Myocyte (in vitro differentiated cells): ENCODE results near the gene NKIRAS2. TPM values are rescaled to one million over a fixed set of nuclear protein-coding genes. Genes with fewer than 3 reads are reported as not detected.
A peak's percentile ranks its signal among the peaks of the same experiment; 100 is the strongest.

Source experiments
- DNase-seq: peaks from one replicate; pipeline ENCODE4 v3.0.0-alpha.2; 2012; ENCODE audit warnings: low read depth
- total RNA-seq: library from RNA; depleted of rRNA; stranded (reverse); fragments of >200 nt; gene quantifications from 2 replicates; pipeline ENCODE4 v1.2.3, GENCODE V29; 2014

Gene NKIRAS2
- total RNA-seq, 1 donor from 2014 or later: 72.2 TPM

GRCh38 chr17:42053731-42054500 lies 34.0 kb downstream of the NKIRAS2 start:
- no peak for DNase-seq

- no peak for DNase-seq
Observed at GRCh38 chr17:42055027-42055426, 35.1 kb downstream of the NKIRAS2 start.

GRCh38 chr17:42055496-42055895 lies 35.6 kb downstream of the NKIRAS2 start:
- no peak for DNase-seq

- no peak for DNase-seq
Observed at GRCh38 chr17:42056635-42057034, 36.7 kb downstream of the NKIRAS2 start.

- DNase-seq: no peak
Observed at GRCh38 chr17:42058063-42058462, 38.2 kb downstream of the NKIRAS2 start.

GRCh38 chr17:42059815-42060214 lies 39.9 kb downstream of the NKIRAS2 start:
- no peak for DNase-seq

- DNase-seq: no peak
Observed at GRCh38 chr17:42060231-42060630, 40.3 kb downstream of the NKIRAS2 start.

GRCh38 chr17:42061646-42062487 lies 42.0 kb downstream of the NKIRAS2 start:
- DNase-seq: no peak

- DNase-seq: no peak
Observed at GRCh38 chr17:42062681-42063080, 42.8 kb downstream of the NKIRAS2 start.

- no peak for DNase-seq
Observed at GRCh38 chr17:42065201-42065600, 45.3 kb downstream of the NKIRAS2 start.

GRCh38 chr17:42067371-42068091 lies 47.6 kb downstream of the NKIRAS2 start:
- DNase-seq: peak; percentile 66

- no peak for DNase-seq
Observed at GRCh38 chr17:42068979-42069378, 49.1 kb downstream of the NKIRAS2 start.

- no peak for DNase-seq
Observed at GRCh38 chr17:42071810-42072209, 51.9 kb downstream of the NKIRAS2 start.

- no peak for DNase-seq
Observed at GRCh38 chr17:42072323-42073187, 52.7 kb downstream of the NKIRAS2 start.

Other genes with a start within 250 kb of the NKIRAS2 start
- gene JUP, start 233.4 kb upstream of the NKIRAS2 start, total RNA-seq: 0.51 and 0.78 TPM in 2 replicates
- gene P3H4, start 208.1 kb upstream of the NKIRAS2 start, total RNA-seq: 98.8 and 115 TPM in 2 replicates
- 164 and 174 TPM in 2 replicates for gene FKBP10, start 207.1 kb upstream of the NKIRAS2 start, total RNA-seq
- 45.4 and 49.2 TPM in 2 replicates for gene NT5C3B, start 183.9 kb upstream of the NKIRAS2 start, total RNA-seq
- 1.3 TPM in 1 of 2 replicates, not detected in the other for gene KLHL10, start 182.3 kb upstream of the NKIRAS2 start, total RNA-seq
- gene KLHL11, start 154.7 kb upstream of the NKIRAS2 start, total RNA-seq: 10.9 and 13.7 TPM in 2 replicates
- gene ACLY, start 101.1 kb upstream of the NKIRAS2 start, total RNA-seq: 107 and 165 TPM in 2 replicates
- 0.57 and 1.8 TPM in 2 replicates for gene ODAD4, start 89.5 kb upstream of the NKIRAS2 start, total RNA-seq
- 64.0 and 66.1 TPM in 2 replicates for gene CNP, start 53.3 kb upstream of the NKIRAS2 start, total RNA-seq
- 85.9 and 103 TPM in 2 replicates for gene DNAJC7, start 2.7 kb upstream of the NKIRAS2 start, total RNA-seq
- 0.16 and 0.51 TPM in 2 replicates for gene C17orf113, start 30.5 kb downstream of the NKIRAS2 start, total RNA-seq
- gene ZNF385C, start 78.4 kb downstream of the NKIRAS2 start, total RNA-seq: 0.05 and 0.36 TPM in 2 replicates
- 9.3 and 11.3 TPM in 2 replicates for gene DHX58, start 92.6 kb downstream of the NKIRAS2 start, total RNA-seq
- 26.5 and 32.6 TPM in 2 replicates for gene KAT2A, start 101.3 kb downstream of the NKIRAS2 start, total RNA-seq
- gene HSPB9, start 102.7 kb downstream of the NKIRAS2 start, total RNA-seq: not detected in 2 replicates
- 73.6 and 73.9 TPM in 2 replicates for gene RAB5C, start 134.9 kb downstream of the NKIRAS2 start, total RNA-seq
- gene KCNH4, start 161.1 kb downstream of the NKIRAS2 start, total RNA-seq: not detected in 2 replicates
- gene HCRT, start 165.4 kb downstream of the NKIRAS2 start, total RNA-seq: not detected in 2 replicates
- gene GHDC, start 174.4 kb downstream of the NKIRAS2 start, total RNA-seq: 16.1 and 26.5 TPM in 2 replicates